HG03439 (cell line): ENCODE measurements around the gene SLAMF6.
"Not testable (repeated sequence)": the region's sequence is repeated elsewhere in the genome, so short reads cannot be mapped to it uniquely, and the experiment has no call there.

Experiments used
- ATAC-seq: cut with Tn5 transposase; IDR thresholded peaks from one replicate; pipeline ENCODE4 v1.9.1; 2021; ENCODE audit warnings: mild to moderate bottlenecking, moderate library complexity; ENCODE audit not compliant: unreplicated experiment

The SLAMF6 gene

DNA sequence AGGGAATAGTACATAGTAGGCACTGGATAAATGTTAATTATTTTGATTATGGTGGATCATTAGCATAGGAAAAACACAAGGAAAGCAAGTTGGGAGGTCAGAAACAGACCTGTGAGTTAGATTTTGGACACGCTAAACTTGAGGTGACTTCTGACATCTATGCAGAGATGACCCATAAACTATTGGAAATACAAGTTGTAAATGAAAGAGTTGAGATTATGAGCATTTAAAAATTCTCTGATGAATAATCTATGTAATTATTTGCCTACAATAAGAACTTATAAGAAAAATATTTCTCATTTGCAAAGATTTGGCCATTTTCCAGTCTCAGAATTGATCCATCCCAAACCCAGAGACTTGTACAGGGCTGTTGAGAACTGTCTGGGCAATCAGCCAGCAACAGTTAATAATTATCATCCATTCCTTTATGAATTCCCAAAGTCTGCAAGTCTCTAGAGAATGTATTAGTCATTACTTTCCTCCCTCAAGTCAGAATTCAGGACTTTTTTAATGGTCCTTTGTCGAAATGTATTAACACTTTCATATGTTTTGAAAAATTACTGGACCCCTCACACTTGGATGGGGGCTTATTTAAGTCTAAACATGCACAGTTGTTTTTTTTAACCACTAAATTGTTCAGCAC is 19.4 kb upstream of the SLAMF6 start:
- ATAC-seq: no peak

DNA sequence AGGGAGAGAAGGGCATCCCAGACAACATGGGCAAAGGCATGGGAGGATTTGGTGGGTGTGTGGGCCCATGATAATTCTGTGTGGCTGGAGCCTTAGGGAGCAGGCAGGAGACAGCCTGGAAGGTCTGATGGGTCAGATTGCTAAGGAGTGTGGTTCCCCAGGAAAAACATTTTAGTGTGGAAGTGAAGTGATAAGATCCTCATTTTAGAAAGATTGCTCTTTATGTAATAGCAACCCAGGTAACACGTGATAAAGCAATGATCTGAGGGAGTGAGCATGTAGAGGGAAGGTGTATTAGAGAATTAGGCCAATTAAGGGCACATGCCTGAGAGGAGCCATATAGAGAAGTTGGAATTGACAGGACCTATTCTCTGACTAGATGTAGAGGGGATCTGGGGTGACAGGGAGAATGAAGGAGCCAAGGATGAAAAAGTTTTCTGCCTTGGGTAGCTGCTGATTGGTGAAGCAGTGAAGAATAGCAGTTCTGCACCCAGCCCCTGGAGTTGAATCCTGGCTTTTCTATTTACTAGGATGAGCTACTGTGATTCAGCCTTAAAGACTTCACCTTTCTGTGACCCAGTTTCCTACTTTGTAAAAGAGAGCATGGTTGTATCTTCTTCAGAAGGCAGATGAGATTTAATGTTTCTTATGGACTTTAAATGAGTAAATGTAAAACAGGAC is 18.7 kb upstream of the SLAMF6 start:
- no peak for ATAC-seq

DNA sequence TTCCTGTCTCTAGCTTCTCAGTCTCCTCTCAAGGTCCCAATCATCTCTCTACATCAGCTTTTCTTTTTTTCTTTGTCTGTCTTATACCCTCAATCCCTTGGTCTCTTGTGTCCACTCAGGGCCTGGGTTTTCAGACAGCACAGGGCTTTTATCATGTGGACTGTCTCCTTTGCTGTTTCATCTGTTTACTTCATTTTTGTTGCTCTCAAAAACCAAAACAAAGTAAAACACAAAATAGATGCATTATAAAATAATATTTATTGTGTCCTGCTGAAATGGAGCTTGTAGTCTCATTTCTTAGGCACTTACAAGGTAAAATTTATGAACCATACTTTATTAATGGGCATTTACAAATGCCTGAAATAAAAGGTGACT is 17.8 kb upstream of the SLAMF6 start:
- no peak for ATAC-seq

DNA sequence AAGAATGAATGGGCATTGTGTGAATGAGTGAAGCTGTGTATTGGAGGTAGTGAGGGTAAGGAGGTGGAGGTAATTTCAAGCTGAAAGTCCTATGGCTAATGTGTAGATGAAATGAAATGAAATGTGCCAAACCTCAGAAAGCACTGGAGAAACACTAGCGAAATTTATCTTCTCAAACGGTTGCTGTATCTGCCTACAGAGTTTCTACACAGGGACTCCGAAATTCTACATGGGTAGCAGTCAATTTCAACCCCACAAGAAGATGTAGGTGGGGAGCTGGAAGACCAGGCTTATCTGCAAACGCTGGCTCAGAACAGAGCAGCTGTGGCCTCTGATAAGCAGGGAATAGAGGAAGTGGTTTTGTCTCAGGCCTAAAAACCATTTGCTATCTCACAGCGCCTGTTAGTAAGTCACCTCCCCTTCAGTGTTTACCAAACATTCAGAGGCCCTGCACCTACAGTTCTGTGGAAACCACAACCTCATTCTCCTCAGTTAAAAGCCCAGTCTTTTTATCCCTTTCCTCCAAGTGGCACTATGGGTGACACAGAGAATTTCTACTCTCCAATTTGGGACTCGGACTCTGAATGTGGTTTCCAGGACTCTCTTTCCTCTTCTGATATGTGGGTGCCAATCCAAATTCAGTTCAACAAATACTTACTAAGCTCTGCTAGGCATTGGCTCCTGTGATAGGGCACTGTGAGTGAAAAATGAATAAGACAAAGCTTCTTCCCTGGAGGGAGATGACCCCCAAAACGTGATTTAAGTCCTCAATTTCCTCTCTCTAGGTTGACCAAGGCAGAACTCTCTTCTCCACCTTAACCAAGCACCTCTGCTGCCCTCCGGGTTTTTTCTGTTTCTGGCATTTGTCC is 17.2 kb upstream of the SLAMF6 start:
- ATAC-seq: peak; percentile 93

DNA sequence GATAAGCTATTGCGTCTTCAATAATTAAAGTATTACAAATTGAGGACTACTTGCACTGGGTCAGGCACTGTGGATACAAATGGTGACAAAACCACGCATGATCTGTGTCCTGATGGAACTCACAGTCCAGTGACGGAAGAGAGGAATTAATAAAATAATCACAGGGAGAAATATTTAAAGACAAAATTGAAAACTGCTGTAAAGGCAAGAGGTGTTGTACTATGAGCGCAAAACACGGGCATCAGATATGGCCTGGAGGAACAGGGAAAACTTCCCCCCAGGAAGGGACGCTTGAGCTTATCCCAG is 16.6 kb upstream of the SLAMF6 start:
- ATAC-seq: no peak

DNA sequence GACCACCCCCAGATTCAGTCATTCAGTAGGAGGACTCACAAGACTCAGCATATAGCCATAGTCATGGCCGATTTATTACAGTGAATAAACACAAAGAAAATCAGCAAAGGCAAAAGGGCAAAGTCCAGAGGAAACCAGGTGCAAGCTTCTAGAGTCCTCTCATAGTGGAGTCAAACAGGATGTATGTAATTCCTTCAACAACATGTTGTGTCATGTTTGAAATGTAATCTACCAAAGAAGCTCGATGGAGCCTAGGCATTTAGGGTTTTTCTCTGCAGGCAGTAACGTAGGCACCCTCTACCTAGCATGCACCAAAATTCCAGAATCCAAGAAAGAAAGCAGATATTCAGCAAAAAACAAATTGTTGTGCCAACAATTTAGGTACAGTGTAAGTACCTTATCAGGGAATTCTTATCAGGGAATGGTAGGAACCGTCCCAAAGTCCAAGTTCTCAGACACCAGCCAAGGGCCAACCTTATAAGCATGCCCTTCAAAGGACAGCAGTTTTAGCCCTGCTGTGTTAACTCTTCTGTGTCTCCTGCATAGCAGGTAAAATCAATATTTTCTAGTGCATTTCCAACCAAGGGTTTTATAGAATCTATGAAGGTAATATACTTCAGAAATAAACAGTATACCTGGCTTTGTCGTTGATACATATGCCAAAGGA is 16.1 kb upstream of the SLAMF6 start:
- no peak for ATAC-seq

DNA sequence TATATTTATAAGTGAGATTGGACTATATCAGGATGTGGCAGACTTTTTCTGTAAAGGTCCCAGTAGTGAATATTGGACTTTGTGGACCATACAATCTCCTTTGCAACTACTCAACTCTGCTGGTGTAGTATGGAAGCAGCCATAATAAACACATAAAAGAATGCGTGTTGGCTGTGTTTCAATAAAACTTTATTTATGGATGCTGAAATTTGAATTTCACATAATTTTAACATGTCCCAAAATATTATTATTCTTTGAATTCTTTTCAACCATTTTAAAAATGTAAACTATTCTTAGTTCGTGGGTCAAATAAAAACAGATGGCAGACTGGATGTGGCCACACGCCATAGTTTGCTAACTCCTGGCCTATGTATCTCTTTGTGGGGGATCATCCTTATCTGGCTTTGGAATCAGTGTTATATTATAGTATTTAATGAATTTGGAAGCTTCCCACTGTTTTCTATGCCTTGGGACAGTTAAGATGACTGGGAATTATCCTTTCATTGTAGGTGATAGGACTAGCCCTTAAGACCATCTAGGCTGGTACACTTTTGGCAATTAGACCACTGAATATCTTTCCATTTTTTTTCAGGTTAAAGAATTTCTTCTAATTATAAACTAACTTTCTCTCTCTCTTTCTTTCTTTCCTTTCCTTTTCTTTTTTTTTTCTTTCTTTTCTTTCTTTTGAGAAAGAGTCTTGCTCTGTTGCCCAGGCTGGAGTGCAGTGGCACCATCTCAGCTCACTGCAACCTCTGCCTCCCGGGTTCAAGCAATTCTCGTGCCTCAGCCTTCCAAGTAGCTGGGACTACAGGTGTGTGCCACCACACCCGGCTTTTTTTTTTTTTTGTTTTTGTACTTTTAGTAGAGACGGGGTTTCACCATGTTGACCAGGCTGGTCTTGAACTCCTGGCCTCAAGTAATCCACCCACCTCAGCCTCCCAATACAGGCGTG is 14.9 kb upstream of the SLAMF6 start:
- no peak for ATAC-seq

DNA sequence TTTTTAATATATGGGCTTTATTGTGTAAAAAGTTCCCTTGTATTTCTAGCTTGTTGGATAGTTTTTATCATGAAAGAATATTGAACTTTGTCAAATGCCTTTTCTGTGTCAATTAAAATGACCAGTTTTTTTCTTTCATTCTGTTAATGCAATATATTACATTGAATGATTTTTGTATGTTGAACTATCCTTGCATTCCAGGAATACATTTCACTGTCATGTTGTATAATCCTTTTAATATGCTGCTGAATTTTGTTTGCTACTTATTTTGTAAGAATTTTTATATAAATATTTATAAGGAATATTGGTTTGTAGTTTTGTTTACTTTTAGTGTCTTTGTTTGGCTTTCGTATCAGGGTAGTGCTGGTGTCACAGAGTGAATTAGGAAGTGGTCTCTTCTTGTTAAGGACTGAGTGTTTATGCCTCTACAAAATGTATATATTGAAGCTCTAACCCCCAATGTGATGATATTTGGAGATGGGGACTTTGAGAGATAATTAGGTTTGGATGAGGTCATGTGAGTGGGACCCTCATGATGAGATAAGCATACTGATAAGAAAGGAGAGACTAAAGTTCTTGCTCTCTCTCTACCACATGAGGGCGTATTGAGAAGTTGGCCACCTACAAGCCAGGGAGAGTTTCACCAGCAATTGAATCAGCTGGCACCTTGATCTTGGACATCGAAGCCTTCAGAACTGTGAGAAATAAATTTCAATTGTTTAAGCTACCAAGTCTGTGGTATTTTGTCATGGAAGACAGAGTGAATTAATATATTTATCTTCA is 12.0 kb upstream of the SLAMF6 start:
- ATAC-seq: no peak

DNA sequence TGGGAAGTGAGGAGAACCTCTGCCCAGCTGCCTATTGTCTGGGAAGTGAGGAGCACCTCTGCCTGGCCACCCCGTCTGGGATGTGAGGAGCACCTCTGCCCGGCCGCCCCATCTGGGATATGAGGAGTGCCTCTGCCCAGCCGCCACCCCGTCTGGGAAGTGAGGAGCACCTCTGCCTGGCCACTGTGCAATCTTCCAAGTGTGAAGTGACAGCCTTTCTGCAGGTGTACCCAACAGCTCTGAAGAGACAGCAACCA is 9.4 kb upstream of the SLAMF6 start:
- ATAC-seq: not testable (repeated sequence)

DNA sequence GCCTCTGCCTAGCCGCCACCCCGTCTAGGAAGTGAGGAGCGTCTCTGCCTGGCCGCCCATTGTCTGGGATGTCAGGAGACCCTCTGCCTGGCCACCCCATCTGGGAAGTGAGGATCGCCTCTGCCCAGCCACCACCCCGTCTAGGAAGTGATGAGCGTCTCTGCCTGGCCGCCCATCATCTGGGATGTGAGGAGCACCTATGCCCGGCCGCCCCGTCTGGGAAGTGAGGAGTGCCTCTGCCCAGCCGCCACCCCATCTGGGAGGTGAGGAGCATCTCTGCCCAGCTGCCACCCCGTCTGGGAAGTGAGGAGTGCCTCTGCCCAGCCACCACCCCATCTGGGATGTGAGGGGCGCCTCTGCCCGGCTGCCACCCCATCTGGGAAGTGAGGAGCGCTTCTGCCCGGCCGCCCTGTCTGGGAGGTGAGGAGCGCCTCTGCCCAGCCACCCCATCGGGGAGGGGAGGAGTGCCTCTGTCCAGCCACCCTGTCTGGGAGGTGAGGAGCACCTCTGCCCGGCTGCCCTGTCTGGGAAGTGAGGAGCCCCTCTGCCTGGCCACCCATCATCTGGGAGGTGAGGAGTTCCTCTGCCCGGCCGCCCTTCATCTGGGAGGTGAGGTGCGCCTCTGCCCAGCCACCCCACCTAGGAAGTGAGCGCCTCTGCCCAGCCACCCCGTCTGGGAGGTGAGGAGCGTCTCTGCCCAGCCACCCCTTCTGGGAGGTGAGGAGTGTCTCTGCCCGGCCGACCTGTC is 8.9 kb upstream of the SLAMF6 start:
- not testable (repeated sequence) for ATAC-seq

DNA sequence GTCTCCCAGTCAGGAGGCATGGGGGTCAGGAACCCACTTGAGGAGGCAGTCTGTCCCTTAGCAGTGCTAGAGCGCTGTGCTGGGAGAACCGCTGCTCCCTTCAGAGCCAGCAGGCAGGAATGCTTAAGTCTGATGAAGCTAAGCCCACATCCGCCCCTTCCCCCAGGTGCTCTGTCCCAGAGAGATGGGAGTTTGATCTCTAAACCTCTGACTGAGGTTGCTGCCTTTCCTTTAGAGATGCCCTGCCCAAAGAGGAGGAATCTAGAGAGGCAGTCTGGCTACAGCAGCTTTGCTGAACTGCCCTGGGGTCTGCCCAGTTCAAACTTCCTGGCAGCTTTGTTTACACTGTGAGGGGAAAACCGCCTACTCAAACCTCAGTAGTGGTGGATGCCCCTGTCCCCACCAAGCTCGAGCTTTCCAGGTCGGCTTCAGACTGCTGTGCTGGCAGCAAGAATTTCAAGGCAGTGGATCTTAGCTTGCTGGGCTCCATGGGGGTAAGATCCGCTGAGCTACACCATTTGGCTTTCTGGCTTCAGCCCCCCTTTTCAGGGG is 6.4 kb upstream of the SLAMF6 start:
- not testable (repeated sequence) for ATAC-seq

DNA sequence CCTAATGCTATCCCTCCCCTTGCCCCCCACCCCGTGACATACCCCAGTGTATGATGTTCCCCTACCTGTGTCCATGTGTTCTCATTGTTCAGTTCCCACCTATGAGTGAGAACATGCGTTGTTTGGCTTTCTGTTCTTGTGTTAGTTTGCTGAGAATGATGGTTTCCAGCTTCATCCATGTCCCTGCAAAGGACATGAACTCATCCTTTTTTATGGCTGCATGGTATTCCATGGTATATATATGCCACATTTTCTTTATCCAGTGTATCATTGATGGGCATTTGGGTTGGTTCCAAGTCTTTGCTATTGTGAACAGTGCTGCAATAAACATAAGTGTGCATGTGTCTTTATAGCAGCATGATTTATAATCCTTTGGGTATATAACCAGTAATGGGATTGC is 734 bp upstream of the SLAMF6 start:
- not testable (repeated sequence) for ATAC-seq

DNA sequence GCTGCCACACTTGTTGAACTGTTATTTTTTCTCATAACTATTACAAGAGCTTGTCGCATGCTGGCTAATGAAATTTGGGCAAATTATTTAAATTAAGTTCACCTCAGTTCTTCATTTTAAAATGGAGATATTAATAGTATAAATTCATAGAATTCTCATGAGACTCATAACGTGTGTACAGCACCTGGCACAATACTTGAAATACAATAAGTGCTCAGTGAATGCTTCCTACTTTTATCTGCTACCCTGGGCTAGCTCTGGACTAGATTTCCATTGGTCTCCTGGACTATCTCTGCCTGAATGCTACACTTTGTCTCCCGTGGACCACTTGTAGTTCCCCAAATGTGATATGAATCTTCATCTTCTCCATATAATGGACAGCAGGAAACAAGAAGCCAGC is 919 bp downstream of the SLAMF6 start:
- no peak for ATAC-seq

DNA sequence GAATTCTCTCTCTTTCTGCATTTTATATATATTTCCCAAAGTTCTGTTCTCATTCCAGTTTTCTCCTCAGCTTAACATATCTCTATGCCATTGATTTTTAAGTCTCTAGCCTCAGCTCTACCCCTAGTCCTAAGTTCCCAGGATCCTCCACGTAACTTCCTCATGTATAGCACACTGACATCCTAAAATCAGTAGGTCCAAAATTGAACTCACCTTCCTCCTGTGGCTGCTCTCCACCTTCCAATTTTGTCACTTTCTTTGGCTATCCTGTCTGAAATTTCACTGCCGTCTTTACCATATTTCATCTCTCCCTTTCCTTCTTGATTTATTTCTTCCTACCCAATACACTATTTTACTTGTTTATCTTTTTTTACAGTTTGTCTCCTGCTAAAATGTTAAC is 1.5 kb downstream of the SLAMF6 start:
- ATAC-seq: no peak

DNA sequence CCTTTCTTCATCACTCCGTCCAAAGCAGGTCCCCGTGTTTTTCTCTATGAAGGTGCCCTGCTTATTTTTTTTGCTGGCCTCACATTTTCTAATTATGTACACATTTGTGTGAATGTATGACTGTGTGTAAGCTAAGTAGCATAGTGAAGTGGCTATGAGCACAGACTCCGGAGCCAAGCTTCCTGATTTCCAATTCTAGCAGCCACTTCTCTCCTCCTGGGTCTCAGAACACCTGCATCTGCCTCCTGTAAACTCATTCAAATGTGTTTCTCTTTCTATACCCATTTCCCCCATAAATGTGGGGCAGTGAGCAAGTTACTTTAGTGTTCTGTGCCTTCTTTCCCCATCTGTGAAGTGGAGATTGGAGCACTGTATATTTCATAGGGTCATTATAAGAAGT is 2.1 kb downstream of the SLAMF6 start:
- ATAC-seq: no peak

DNA sequence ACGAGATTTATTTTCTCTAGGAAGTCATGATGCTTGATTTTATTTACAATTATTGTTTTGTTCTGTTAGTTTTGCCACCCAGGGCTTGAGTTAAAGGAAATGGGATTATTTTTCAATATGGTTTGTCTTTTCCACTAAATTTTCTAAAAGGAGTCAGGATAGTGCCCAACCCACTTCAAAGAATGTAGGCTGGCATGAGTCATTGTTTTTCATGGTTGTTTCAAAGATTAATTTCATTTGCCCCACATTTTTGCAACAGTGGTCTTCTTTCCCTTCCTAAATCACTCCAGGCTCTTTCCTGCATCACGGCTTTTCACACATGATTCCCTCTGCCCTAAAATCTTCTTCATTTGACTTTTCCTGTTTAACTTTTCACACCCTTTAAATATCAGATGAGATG is 2.5 kb downstream of the SLAMF6 start:
- ATAC-seq: no peak

DNA sequence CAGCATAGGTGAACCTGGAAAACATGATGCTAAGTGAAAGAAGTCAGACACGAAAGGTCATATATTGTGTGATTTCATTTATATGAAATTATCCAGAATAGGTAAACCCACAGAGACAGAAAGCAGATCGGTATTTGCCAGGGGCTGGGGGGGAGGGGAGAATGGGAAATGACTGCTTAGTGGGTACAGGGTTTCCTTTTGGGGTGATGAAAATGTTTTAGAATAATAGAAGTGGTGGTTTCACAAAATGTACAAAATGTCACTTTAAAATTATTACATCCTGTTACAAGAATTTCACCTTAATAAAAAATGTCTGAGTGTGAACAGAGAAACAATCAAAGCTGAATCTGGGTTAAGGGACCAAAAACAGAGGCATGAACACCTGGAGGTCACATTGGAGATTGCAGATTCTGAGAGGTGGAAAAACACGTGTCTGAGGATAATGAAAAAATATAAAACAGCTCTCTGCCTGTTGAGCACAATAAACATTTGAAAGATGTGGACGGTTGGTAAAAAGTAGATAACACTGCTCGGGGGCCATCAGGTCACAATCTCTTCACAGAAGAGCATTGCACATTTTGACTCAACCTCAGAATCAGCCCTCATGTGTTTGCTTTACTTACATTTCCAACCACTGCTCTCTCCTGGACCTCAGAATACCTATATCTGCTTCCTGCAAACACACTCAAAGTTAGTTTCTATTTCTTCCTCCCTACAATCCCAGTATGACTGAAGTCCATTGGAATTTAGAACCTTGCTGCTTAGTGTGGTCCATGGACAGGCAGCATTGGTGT is 3.2 kb downstream of the SLAMF6 start:
- ATAC-seq: no peak

DNA sequence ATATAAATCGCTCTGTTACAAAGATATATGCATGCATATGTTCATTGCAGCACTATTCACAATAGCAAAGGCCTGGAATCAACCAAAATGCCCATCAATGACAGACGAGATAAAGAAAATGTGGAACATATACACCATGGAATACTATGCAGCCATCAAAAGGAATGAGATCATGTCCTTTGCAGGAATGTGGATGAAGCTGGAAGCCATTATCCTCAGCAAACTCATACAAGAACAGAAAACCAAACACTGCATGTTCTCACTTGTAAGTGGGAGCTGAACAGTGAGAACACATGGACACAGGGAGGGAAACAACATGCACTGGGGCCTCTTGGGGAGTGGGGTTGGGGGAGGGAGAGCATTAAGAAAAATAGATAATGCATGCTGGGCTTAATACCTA is 5.5 kb downstream of the SLAMF6 start:
- not testable (repeated sequence) for ATAC-seq
